Lung microvascular endothelial cell (primary cell): ENCODE data around the gene PER1. TPM values are rescaled to one million over a fixed set of nuclear protein-coding genes. Genes with fewer than 3 reads are reported as not detected.

Source experiments
- DNase-seq, 2 donors: peaks; one replicate each; pipeline versions ENCODE4 v3.0.0 to v3.0.0-alpha.2; 2010; ENCODE audit warnings: low read depth in 2 of 2
- total RNA-seq: library from RNA; depleted of rRNA; stranded (reverse); fragments of >200 nt; gene quantifications from 2 replicates; pipeline ENCODE4 v1.2.1, GENCODE V29; 2014

The PER1 gene
- total RNA-seq, 1 donor from 2014 or later, result 10.7 TPM

- no peak for DNase-seq
These were observed 51.4 kb downstream of the PER1 start for GRCh38 chr17:8100763-8101162.

DNA sequence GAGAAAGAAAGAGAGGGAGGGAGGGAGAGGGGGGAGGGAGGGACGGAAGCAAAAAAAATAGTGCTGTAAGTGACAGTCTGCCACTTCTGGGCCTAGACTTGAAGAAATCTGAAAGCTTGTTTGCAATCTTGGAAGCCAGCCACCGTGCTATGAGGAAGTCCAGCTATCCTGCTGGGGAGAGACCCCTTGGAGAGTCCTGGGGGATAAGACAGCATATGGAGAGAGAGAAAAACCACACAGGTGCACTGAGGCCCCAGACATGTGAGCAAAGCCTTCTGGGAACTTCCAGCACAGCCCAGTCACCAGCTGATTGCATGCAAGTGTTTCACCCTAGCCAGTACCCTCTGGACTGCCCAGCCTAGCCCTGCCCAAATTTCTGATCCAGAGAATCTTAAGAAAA lies 52.1 kb downstream of the PER1 start:
- DNase-seq, result no peak

DNA sequence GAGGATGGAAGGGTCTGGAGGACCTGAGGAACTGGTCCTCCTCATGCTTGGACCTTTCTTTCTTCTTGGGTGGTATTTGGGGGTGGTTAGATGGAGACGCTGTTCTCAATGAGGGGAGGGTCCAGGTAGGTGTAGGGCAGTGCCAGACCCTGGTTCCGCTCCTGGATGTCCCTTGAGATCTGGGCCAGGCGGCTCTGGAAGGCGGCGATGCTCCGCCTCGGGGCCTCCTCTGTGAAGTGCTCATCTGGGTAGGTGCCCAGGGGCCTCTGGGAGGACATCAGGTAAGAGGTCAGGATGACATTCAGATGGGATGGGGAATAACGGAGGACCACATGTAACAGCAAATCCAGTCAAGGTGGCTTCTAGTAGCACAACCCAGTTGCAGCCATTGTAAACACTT lies 55.7 kb downstream of the PER1 start:
- no peak for DNase-seq

DNA sequence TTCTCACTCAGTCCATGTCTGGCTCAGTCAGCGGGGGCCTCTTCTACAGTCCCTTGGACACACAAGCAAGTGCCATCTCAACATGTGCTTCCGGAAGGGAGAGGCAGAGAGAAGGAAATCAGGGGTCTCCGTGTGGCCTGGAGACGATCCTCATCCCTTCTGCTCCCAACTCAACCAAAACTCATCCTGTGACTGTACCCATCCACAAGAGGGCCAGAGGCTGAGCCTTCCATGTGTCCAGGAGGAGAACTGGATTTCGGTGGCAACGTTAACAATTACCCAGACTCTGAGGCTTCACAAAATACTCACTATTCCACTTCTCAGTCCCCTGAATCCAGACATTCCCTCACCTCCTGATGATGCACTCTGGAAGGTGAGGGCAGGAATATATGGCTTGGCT lies 56.8 kb downstream of the PER1 start:
- no peak for DNase-seq

DNA sequence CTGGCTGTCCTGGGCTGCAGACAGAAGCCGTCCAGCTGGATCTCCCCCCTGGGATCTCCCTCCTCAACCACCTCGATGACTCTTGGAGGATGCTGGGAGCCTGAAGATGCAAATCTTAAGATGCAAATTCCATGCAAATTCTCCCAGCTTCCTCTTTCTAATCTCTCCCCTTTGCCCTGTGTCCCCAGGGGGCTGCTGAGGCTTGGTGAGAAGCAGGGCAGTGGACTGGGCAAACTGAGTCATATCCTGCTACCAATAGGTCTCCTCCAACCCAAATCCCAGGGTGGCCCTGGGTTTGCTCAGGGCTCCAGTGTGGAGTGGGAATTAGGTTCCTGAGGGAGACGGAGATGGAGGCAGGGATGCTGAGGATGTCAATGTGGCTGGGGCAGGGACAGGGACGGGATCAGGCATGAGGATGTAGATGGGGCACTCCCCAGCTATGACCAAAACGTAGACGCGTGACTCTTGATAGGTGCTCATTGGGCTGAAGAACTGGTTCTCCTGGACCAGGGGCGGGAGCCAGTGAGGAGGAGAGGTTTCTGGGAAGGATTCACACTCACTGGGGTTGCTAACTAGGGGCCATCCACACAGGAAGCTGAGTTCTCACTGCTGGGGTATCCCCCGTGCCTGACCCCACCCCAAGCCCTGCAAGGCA lies 61.0 kb downstream of the PER1 start:
- DNase-seq, result no peak

Other genes with a start within 250 kb of the PER1 start
- 0.44 and 0.79 TPM in 2 replicates for gene RNF227, start 236.1 kb downstream of the PER1 start, total RNA-seq
- 0.22 and 0.40 TPM in 2 replicates for gene KCNAB3, start 222.5 kb downstream of the PER1 start, total RNA-seq
- 48.8 and 54.7 TPM in 2 replicates for gene TRAPPC1, start 220.5 kb downstream of the PER1 start, total RNA-seq
- 10.5 and 11.9 TPM in 2 replicates for gene CNTROB, start 220.2 kb downstream of the PER1 start, total RNA-seq
- not detected in 2 replicates for gene GUCY2D, start 149.8 kb downstream of the PER1 start, total RNA-seq
- not detected in 2 replicates for gene ALOX15B, start 113.3 kb downstream of the PER1 start, total RNA-seq
- not detected in 2 replicates for gene ALOX12B, start 64.7 kb downstream of the PER1 start, total RNA-seq
- gene ALOXE3, start 33.9 kb downstream of the PER1 start, total RNA-seq, result under 0.01 TPM in 1 of 2 replicates, not detected in the other
- gene HES7, start 28.3 kb downstream of the PER1 start, total RNA-seq, result 0.22 TPM in 1 of 2 replicates, not detected in the other
- 2.8 and 4.6 TPM in 2 replicates for gene VAMP2, start 10.5 kb upstream of the PER1 start, total RNA-seq
- gene TMEM107, start 24.0 kb upstream of the PER1 start, total RNA-seq, result 21.2 and 21.6 TPM in 2 replicates
- gene BORCS6, start 37.8 kb upstream of the PER1 start, total RNA-seq, result 7.8 and 8.9 TPM in 2 replicates
- 4.4 and 16.6 TPM in 2 replicates for gene AURKB, start 58.2 kb upstream of the PER1 start, total RNA-seq
- 3.5 and 7.1 TPM in 2 replicates for gene CTC1, start 95.7 kb upstream of the PER1 start, total RNA-seq
- 12.7 and 15.0 TPM in 2 replicates for gene PFAS, start 96.9 kb upstream of the PER1 start, total RNA-seq
- gene RANGRF, start 136.3 kb upstream of the PER1 start, total RNA-seq, result 9.2 and 9.7 TPM in 2 replicates
- 0.22 and 0.40 TPM in 2 replicates for gene SLC25A35, start 143.0 kb upstream of the PER1 start, total RNA-seq
- 6.7 and 8.1 TPM in 2 replicates for gene ARHGEF15, start 157.8 kb upstream of the PER1 start, total RNA-seq
- gene ODF4, start 187.4 kb upstream of the PER1 start, total RNA-seq, result not detected in 2 replicates
- 3,049 and 3,358 TPM in 2 replicates for gene RPL26, start 230.8 kb upstream of the PER1 start, total RNA-seq
- gene RNF222, start 245.4 kb upstream of the PER1 start, total RNA-seq, result under 0.01 TPM in 1 of 2 replicates, not detected in the other